Measurements from ENCODE around the gene SPAG7.
"Not testable (repeated sequence)": the region's sequence is repeated elsewhere in the genome, so short reads cannot be mapped to it uniquely, and the experiment has no call there.

The SPAG7 gene

DNA sequence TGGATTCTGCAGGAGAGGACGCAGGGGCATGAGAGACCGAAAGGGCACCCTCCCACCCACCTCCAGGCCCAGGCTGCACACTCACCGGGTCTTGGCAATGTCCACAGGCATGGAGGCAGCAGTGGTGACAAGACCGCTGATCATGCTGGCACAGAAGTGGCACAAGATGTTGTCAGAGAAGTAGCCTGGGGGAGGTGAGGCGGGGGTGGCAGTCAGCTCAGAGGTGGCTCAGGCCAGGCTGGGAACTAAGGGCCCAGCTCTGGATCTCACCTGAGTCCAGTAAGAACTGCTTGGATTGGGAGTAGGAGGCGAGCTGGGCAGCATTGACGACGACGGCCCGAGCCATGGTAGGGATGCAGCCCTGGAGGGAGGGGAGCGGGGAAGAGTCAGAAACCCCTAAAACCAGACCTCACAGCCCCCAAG lies 29.5 kb downstream of the SPAG7 start:
- no peak for DNase-seq (ENCODE audit: low spot score)

DNA sequence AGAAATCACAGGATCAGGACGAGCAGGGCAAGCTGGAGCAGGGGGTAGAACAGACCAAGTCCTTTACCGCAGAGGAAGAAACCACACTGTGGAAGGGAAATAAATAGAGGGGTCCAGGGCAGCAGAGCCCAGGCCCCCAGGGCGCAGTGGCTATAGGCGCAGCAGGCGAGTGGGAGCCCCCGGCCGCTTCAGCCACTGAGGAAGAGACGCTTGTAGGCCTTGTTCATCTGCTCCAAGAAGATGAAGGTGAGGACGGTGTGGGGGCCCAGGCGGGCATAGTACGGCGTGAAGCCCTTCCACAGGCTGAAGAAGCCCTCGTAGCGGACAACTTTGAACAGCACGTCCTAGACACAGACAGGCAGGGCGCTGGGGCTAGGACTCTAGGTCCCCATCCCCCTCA lies 30.1 kb downstream of the SPAG7 start:
- no peak for DNase-seq (ENCODE audit: low spot score)

DNA sequence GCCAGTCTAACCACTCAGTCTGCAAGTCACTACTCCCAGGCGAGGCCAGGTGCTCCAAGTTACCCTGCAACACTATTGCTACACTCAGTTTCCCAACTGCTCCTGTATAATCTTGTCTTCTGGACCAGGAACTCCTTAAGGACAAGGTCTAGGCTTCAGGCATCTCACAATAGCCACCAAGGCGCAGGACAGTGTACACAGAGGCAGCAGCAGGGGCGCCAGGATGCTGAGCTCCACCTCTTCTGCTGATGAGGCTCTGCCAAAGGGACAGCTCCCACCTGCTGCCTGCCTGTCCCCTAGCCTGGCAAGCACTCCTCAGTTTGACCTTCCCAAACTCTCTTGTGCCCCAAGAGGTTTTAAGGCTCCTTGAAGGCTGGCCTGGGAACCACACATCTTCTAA lies 31.2 kb downstream of the SPAG7 start:
- DNase-seq (ENCODE audit: low spot score), result no peak

DNA sequence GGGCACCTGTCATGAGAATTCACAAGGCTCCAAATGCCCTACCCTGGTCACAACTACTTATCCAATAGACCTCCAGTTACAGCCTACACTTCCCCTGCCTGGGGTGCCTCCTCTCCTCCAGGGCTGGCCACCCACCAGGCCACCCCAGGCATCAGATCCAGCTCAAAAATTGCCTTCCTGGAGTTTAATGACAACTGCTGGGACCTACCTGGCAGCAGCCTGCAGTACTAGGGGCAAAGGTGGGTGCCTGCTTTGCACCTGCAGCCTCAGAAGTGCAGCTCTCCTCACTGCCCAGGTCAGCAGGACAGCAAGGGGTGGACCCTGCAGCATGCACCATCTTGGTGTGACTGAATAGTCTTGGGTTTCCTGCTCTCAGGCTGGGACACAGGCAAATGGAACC lies 32.0 kb downstream of the SPAG7 start:
- DNase-seq (ENCODE audit: low spot score), result no peak

DNA sequence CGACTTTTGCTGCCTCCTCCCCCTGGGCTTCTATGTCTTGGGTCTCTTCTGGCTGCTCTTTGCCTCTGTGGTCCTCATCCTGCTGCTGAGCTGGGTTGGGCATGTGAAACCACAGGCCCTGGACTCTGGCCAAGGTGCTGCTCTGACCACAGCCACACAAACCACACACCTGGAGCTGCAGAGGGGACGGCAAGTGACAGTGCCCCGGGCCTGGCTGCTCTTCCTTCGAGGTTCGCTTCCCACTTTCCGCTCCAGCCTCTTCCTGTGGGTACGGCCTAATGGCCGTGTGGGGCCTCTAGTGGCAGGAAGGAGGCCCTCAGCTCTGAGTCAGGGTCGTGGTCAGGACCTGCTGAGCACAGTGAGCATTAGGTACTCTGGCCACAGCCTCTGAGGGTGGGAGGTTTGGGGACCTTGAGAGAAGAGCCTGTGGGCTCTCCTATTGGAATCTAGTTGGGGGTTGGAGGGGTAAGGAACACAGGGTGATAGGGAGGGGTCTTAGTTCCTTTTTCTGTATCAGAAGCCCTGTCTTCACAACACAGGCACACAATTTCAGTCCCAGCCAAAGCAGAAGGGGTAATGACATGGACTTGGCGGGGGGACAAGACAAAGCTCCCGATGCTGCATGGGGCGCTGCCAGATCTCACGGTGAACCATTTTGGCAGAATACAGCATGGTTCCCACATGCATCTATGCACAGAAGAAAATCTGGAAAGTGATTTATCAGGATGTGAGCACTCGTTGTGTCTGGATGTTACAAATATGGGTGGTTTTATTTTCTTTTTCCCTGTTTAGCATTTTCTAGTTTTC lies 33.2 kb downstream of the SPAG7 start:
- peak; percentile 89 for DNase-seq (ENCODE audit: low spot score)

DNA sequence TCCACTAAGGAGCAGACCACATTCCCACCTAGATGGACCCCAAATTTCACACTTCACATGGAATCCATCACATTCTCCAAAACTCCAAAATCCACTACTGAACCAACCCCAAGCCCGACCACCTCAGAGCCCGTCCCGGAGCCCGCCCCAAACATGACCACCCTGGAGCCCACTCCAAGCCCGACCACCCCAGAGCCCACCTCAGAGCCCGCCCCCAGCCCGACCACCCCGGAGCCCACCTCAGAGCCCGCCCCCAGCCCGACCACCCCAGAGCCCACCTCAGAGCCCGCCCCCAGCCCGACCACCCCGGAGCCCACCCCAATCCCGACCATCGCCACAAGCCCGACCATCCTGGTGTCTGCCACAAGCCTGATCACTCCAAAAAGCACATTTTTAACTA lies 34.0 kb downstream of the SPAG7 start:
- no peak for DNase-seq (ENCODE audit: low spot score)

DNA sequence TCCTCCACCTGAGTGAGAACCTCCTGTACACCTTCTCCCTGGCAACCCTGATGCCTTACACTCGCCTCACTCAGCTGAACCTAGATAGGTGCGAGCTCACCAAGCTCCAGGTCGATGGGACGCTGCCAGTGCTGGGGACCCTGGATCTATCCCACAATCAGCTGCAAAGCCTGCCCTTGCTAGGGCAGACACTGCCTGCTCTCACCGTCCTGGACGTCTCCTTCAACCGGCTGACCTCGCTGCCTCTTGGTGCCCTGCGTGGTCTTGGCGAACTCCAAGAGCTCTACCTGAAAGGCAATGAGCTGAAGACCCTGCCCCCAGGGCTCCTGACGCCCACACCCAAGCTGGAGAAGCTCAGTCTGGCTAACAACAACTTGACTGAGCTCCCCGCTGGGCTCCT lies 34.9 kb downstream of the SPAG7 start:
- DNase-seq (ENCODE audit: low spot score), result no peak

DNA sequence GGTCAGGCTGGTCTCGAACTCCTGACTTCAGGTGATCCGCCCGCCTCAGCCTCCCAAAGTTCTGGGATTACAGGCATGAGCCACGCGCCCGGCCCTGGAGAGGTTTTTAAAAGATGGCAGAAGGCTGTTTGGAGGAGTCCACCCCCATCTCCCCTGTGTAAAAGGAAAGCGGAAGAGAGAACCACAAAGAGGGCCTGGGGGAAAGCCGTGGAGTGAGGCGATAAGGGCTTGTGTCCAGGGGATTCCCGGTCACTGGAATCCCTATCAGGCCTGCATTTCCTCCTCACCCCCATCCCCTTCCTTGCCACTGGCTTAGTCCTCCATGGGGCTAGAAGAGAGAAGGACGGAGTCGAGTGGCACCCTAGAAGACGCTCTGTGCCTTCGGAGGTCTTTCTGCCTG lies 35.7 kb downstream of the SPAG7 start, which contains the start of gene GP1BA:
Gene GP1BA (plus strand): TSS at position 315 of the 400 bp plus-strand sequence. CDS start 328 bp downstream, outside the sequence.
- DNase-seq (ENCODE audit: low spot score), result no peak

DNA sequence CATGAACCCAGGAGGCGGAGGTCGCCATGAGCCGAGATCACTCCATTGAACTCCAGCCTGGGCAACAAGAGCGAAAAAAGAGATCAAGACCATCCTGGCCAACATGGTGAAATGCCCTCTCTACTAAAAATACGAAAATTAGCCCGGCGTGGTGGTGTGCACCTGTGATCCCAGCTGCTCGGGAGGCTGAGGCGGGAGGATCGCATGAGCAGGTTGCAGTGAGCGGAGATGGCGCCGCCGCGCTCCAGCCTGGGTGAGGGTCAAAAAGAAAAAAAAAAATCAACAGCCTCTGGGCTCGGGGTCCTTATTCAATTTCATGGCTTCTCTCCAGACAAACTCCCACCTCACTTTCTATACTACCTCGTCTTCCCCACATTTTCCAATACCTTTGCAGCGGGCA lies 38.7 kb downstream of the SPAG7 start:
- no peak for DNase-seq (ENCODE audit: low spot score)

DNA sequence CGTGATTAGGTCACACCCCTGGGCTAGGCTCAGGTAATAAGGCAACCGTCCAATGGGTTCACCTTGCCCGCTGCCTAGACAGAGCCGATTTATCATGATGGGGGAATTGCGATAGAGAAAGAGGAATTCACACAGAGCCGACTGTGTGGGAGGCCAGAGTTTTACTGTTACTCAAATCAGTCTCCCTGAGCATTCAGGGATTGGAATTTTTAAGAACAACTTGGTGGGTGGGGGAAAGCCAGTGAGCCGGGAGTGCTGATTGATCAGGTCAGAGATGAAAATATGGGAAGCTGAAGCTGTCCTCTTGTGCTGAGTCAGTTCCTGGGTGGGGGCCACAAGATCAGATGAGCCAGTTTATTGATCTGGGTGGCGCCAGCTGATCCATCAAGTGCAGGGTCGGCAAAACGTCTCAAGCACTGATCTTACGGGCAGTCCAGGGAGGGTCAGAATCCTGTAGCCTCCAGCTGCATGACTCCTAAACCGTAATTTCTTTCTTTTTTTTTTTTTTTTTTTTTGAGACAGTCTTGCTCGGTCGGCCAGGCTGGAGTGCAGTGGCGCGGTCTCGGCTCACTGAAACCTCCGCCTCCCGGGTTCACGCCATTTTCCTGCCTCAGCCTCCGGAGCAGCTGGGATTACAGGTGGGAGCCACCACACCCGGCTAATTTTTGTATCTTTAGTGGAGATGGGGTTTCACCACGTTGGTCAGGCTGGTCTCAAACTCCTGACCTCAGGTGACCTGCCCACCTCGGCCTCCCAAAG lies 40.9 kb downstream of the SPAG7 start:
- not testable (repeated sequence) for DNase-seq (ENCODE audit: low spot score)

DNA sequence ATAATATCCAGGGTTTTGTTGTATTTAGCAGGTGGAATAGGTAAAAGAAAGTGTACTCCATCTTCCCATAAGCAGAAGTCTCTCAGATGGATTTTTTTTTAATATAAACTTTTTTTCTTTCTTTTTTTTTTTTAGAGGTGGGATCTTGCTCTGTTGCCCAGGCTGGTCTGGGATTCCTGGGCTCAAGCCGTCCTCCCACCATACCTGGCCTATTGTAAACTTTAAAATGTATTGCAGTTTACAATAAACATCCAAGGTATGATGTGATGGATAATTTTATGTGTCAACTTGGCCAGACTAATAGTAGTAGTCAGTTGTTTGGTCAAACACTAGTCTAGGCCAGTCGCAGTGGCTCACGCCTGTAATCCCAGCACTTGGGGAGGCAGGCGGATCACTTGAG lies 46.3 kb downstream of the SPAG7 start:
- DNase-seq (ENCODE audit: low spot score), result no peak

DNA sequence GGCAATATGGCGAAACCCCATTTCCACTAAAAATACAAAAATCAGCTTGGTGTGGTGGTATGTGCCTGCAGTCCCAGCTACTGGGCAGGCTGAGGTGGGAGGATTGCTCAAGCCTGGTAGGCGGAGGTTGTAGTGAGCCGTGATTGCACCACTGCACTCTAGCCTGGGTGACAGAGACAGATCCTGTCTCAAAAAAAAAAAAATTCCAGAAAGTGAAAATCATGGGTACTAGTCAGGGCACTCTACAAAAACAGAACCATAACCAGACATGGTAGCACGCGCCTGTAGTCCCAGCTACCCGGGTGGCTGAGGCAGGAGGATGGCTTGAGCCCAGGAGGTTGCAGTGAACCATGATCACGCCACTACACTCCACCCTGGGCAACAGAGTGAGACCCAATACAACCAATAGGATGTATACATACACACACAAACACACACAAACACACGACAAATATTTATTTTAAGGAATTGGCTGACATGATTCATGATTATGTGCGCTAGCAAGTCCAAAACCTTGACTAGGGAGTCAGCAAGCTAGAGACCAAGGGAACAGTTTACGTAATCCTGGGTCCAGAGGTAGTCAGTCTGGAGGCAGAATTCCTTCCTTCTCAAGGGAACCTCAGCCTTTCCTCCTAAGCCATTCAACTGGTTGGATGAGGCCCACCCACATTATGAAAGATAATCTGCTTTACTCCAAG lies 47.1 kb downstream of the SPAG7 start:
- DNase-seq (ENCODE audit: low spot score), result no peak

DNA sequence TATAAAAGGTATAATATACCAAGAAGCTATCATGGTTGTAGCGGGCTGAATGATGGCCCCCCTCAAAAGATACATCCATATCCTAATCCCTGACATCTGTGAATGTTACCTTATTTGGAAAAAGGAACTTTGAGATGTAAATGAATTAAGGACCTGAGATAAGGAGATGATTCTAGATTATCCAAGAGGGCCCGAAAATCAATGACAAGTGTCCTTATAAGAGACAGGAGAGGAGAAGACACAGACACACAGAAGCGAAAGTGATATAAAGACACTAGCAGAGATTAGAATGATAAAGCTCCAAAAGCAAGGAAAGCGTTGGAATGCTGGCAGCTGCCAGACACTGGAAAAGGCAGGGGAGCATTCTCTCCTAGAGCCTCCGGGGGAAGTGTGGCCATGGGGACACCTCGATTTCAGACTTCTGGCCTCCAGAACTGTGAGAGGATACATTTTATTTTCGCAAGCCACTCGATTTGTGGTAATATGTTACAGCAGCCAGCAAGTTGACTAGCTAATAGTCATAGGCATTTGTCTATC lies 48.0 kb downstream of the SPAG7 start:
- DNase-seq (ENCODE audit: low spot score), result no peak

DNA sequence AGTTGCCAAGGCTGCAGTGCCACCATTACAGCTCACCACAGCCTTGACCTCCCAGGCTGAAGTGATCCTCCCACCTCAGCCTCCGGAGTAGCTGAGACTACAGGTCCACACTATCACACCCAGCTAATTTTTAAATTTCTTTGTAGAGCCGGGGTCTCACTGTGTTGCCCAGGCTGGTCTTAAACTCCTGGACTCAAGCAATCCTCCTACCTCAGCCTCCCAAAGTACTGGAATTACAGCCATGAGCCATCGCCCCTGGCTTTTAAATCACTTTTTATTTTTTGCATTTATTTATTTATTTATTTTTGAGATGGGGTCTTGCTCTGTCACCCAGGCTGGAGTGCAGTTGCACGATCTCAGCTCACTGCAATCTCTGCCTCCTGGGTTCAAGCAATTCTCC lies 53.1 kb downstream of the SPAG7 start:
- not testable (repeated sequence) for DNase-seq (ENCODE audit: low spot score)

DNA sequence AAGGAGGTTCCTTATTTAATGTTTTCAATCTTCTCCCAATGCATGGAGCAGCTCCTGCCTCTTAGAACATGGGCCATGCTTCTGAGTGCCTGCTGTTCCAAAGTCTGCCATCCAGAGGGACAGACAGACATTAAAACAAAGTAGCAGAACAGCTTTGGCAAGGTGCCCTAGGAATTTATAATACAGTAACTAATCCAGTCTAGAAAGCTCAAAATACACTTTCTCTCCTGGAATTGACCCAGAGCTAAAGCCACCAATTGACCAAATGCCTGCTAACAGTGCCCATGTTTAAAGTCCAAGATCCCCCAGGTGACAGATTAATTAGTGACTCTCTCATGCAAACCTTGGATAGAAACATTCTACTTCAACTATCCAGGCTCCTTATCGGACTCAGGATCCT lies 53.6 kb downstream of the SPAG7 start:
- peak; percentile 26 for DNase-seq (ENCODE audit: low spot score)
